Fibroblast of lung (primary cell): Measurements from ENCODE around the gene WIZ.

Experiments
- EZH2 ChIP-seq: IDR thresholded peaks from 2 replicates; pipeline ENCODE4 v1.5.1; 2012; ENCODE audit warnings: low read length, control low read depth, mild to moderate bottlenecking; ENCODE audit errors: missing control alignments
- TF ChIP-seq, protein P1 (sequence below), 2 donors: IDR thresholded peaks in 1 of 2; conservative IDR thresholded peaks in 1 of 2; 1 replicate in 1 of 2; 2 replicates in 1 of 2; pipeline ENCODE4 v1.5.1; 2011 to 2012; ENCODE audit warnings: low read length in 2 of 2, control low read depth in 1 of 2, inconsistent platforms in 1 of 2, low read depth in 1 of 2, mild to moderate bottlenecking in 1 of 2

GRCh38 chr19:15461694-15462093 is 11.9 kb upstream of the WIZ start:
- TF ChIP-seq, protein P1, sequence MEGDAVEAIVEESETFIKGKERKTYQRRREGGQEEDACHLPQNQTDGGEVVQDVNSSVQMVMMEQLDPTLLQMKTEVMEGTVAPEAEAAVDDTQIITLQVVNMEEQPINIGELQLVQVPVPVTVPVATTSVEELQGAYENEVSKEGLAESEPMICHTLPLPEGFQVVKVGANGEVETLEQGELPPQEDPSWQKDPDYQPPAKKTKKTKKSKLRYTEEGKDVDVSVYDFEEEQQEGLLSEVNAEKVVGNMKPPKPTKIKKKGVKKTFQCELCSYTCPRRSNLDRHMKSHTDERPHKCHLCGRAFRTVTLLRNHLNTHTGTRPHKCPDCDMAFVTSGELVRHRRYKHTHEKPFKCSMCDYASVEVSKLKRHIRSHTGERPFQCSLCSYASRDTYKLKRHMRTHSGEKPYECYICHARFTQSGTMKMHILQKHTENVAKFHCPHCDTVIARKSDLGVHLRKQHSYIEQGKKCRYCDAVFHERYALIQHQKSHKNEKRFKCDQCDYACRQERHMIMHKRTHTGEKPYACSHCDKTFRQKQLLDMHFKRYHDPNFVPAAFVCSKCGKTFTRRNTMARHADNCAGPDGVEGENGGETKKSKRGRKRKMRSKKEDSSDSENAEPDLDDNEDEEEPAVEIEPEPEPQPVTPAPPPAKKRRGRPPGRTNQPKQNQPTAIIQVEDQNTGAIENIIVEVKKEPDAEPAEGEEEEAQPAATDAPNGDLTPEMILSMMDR (conservative IDR thresholded peaks at IDR 0.05 in 1 of 2, IDR thresholded peaks at IDR 0.05 in 1 of 2; ENCODE audit: low read depth in 1 of 2, low read length in 2 of 2): no peak
- TF ChIP-seq EZH2: no peak
